ENCODE data around the gene NFE2L2. TPM values are rescaled to one million over a fixed set of nuclear protein-coding genes. Genes with fewer than 3 reads are reported as not detected.

NFE2L2 gene
- total RNA-seq, 1 donor from 2014 or later = 83.3 TPM

- no peaks in the 10 kb centered on the region for H3K36me3 ChIP-seq (ENCODE audit: insufficient read depth, low read length)
- H3K4me3 Mint-ChIP-seq (ENCODE audit: unreplicated experiment) = no peak overlapping the region
- no peaks in the 10 kb centered on the region for H3K4me1 Mint-ChIP-seq (ENCODE audit: low read depth, unreplicated experiment)
- H3K4me2 ChIP-seq (ENCODE audit: low read length) = no peak overlapping the region
- no peaks in the 10 kb centered on the region for H4K20me1 ChIP-seq (ENCODE audit: insufficient read depth, low read length)
- no peaks in the 10 kb centered on the region for H3K36me3 Mint-ChIP-seq (ENCODE audit: low read depth, unreplicated experiment)
- no peak overlapping the region for H3K4me3 ChIP-seq (ENCODE audit: insufficient read depth, low read depth, low read length)
- no peak overlapping the region for H3K9ac ChIP-seq (ENCODE audit: low read length)
- H3K27me3 Mint-ChIP-seq (ENCODE audit: low read depth, unreplicated experiment) = no peaks in the 10 kb centered on the region
- no peaks in the 10 kb centered on the region for H3K9me3 ChIP-seq (ENCODE audit: insufficient read depth, low read depth, low read length)
- peaks cover 8% of the 10 kb centered on the region for H3K4me1 ChIP-seq (ENCODE audit: insufficient read depth, low read length)
- H2AFZ ChIP-seq (ENCODE audit: low read depth, low read length) = no peak overlapping the region
- H3K9me3 Mint-ChIP-seq (ENCODE audit: unreplicated experiment) = no peaks in the 10 kb centered on the region
- FAIRE-seq = no peak
- H3K27me3 ChIP-seq (ENCODE audit: insufficient read depth, low read length) = no peaks in the 10 kb centered on the region
- no peak overlapping the region for H3K27ac ChIP-seq (ENCODE audit: low read depth, low read length)
- no peak overlapping the region for H3K27ac Mint-ChIP-seq (ENCODE audit: unreplicated experiment)
- no peaks in the 10 kb centered on the region for H3K79me2 ChIP-seq (ENCODE audit: insufficient read depth, low read length)
- no peak for TF ChIP-seq CTCF (IDR thresholded peaks at IDR 0.05; ENCODE audit: insufficient read depth, low read depth, low read length)
- TF ChIP-seq EZH2 (IDR thresholded peaks at IDR 0.05; ENCODE audit: insufficient read depth, low read length) = no peak
- DNase-seq (ENCODE audit: low read depth) = no peak
Observed at GRCh38 chr2:177271981-177272666, 7.6 kb upstream of the NFE2L2 start.

- H3K79me2 ChIP-seq (ENCODE audit: insufficient read depth, low read length) = no peaks in the 10 kb centered on the region
- Mint-ChIP-seq H3K36me3 (ENCODE audit: low read depth, unreplicated experiment) (no peaks in the 10 kb centered on the region), H3K4me1 (ENCODE audit: low read depth, unreplicated experiment) (peaks cover 14% of the 10 kb centered on the region), H3K9me3 (ENCODE audit: unreplicated experiment) (no peaks in the 10 kb centered on the region), H3K4me3 (ENCODE audit: unreplicated experiment) (no peak overlapping the region), H3K27ac (ENCODE audit: unreplicated experiment) (no peak overlapping the region), H3K27me3 (ENCODE audit: low read depth, unreplicated experiment) (no peaks in the 10 kb centered on the region)
- no peaks in the 10 kb centered on the region for H3K27me3 ChIP-seq (ENCODE audit: insufficient read depth, low read length)
- H3K9ac ChIP-seq (ENCODE audit: low read length) = no peak overlapping the region
- no peak overlapping the region for H3K4me3 ChIP-seq (ENCODE audit: insufficient read depth, low read depth, low read length)
- no peaks in the 10 kb centered on the region for H3K9me3 ChIP-seq (ENCODE audit: insufficient read depth, low read depth, low read length)
- no peak for DNase-seq (ENCODE audit: low read depth)
- H3K4me1 ChIP-seq (ENCODE audit: insufficient read depth, low read length) = peaks cover 17% of the 10 kb centered on the region
- TF ChIP-seq CTCF (IDR thresholded peaks at IDR 0.05; ENCODE audit: insufficient read depth, low read depth, low read length) = no peak
- no peaks in the 10 kb centered on the region for H3K36me3 ChIP-seq (ENCODE audit: insufficient read depth, low read length)
- no peak overlapping the region for H2AFZ ChIP-seq (ENCODE audit: low read depth, low read length)
- H3K27ac ChIP-seq (ENCODE audit: low read depth, low read length) = no peak overlapping the region
- no peaks in the 10 kb centered on the region for H4K20me1 ChIP-seq (ENCODE audit: insufficient read depth, low read length)
- FAIRE-seq = no peak
- H3K4me2 ChIP-seq (ENCODE audit: low read length) = no peak overlapping the region
Observed at GRCh38 chr2:177270531-177270930, 6.0 kb upstream of the NFE2L2 start.

GRCh38 chr2:177268901-177269300, 4.4 kb upstream of the NFE2L2 start:
- Mint-ChIP-seq H3K27me3 (ENCODE audit: low read depth, unreplicated experiment) (no peaks in the 10 kb centered on the region), H3K36me3 (ENCODE audit: low read depth, unreplicated experiment) (no peaks in the 10 kb centered on the region)
- FAIRE-seq = no peak

More at GRCh38 chr2:177268901-177269300, 4.4 kb upstream of the NFE2L2 start:
- H3K4me1 Mint-ChIP-seq (ENCODE audit: low read depth, unreplicated experiment) = peaks cover 15% of the 10 kb centered on the region
- H3K9me3 Mint-ChIP-seq (ENCODE audit: unreplicated experiment) = no peaks in the 10 kb centered on the region
- Histone ChIP-seq H3K79me2 (ENCODE audit: insufficient read depth, low read length) (peaks cover 5% of the 10 kb centered on the region), H3K36me3 (ENCODE audit: insufficient read depth, low read length) (no peaks in the 10 kb centered on the region), H2AFZ (ENCODE audit: low read depth, low read length) (no peak overlapping the region), H3K27ac (ENCODE audit: low read depth, low read length) (no peak overlapping the region), H3K4me2 (ENCODE audit: low read length) (no peak overlapping the region), H3K27me3 (ENCODE audit: insufficient read depth, low read length) (no peaks in the 10 kb centered on the region), H3K9ac (ENCODE audit: low read length) (no peak overlapping the region), H3K9me3 (ENCODE audit: insufficient read depth, low read depth, low read length) (no peaks in the 10 kb centered on the region), H3K4me3 (ENCODE audit: insufficient read depth, low read depth, low read length) (no peak overlapping the region), H4K20me1 (ENCODE audit: insufficient read depth, low read length) (no peaks in the 10 kb centered on the region), H3K4me1 (ENCODE audit: insufficient read depth, low read length) (peaks cover 18% of the 10 kb centered on the region)
- H3K4me3 Mint-ChIP-seq (ENCODE audit: unreplicated experiment) = no peak overlapping the region
- no peak for DNase-seq (ENCODE audit: low read depth)
- TF ChIP-seq EZH2 (IDR thresholded peaks at IDR 0.05; ENCODE audit: insufficient read depth, low read length) (no peak), CTCF (IDR thresholded peaks at IDR 0.05; ENCODE audit: insufficient read depth, low read depth, low read length) (no peak)
- H3K27ac Mint-ChIP-seq (ENCODE audit: unreplicated experiment) = no peak overlapping the region

Data from astrocyte (in vitro differentiated cells and primary cell).